HG03354 (cell line): ENCODE data around the gene ANKRD39.
"Not testable (repeated sequence)": the region's sequence is repeated elsewhere in the genome, so short reads cannot be mapped to it uniquely, and the experiment has no call there.

Experiments used
- ATAC-seq: cut with Tn5 transposase; IDR thresholded peaks from one replicate; pipeline ENCODE4 v1.9.1; 2021; ENCODE audit warnings: mild to moderate bottlenecking; ENCODE audit not compliant: unreplicated experiment, poor library complexity, severe bottlenecking

ANKRD39 gene

DNA sequence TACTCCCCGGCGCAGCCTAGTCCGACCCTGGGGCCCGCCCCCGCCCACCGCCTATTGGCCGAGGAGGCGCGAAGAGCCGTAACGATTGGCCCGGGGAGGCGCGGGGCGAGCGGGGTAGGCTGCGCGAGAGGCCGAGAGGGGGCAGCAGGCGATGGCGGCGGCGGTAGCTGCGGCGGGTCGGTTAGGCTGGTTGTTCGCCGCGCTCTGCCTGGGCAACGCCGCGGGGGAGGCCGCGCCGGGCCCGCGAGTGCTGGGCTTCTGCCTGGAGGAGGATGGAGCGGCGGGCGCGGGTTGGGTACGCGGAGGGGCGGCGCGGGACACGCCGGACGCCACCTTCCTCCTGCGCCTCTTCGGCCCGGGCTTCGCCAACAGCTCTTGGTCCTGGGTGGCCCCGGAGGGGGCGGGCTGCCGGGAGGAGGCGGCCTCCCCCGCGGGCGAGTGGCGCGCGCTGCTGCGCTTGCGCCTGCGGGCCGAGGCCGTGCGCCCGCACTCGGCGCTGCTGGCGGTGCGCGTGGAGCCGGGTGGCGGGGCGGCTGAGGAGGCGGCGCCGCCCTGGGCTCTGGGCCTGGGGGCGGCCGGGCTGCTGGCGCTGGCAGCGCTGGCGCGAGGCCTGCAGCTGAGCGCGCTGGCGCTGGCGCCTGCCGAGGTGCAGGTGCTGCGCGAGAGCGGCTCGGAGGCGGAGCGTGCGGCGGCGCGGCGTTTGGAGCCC lies 41.5 kb downstream of the ANKRD39 start, which contains the start of gene CNNM3:
Gene CNNM3, plus strand, starts transcription at position 142 of the 709 bp plus-strand sequence. Its CDS starts 10 bp downstream, at position 152.
- peak; percentile 90 for ATAC-seq

- ATAC-seq = peak; percentile 15
Measured at GRCh38 chr2:96815326-96816126, 42.3 kb downstream of the ANKRD39 start.

- no peak for ATAC-seq
Measured at GRCh38 chr2:96813656-96814055, 44.2 kb downstream of the ANKRD39 start.

DNA sequence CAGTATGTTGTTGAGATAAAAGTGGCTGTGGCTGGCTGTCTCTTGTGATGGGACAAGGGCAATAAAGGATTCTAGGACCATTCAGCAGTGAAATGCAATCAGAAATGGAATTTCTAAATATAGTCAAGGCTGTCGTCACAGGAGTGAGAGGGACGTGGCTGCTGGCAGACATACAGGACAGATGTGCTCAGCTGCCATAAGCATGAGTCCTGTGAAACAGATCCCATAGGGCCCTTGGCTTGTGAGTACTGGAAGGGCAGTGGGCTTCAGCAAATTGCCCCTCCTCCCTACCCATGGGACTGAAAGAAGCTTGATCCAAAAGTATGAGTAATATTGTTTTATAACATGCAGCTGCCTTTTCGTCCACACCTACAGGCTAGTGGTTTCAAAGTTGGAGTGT lies 45.9 kb downstream of the ANKRD39 start:
- no peak for ATAC-seq

DNA sequence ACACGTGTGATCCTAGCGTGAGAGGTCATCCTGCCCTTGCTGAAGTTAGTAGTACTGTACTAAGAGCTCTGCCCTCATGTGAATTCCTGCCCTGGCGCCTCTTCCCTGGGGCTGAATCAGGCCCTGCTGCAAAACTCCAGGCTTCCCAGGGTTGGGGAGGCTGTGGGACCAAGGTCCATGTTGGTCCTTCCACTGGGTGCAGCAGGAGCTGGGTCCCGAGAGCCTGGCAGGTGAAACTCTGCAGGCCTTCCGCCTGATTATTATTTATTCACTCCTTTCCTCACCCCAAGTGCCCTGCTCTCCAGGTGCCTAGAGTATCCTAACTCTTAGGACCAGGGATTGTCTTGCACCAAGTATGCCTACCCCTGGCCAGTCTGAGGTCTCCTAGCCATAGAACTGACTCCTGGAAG lies 47.0 kb downstream of the ANKRD39 start:
- no peak for ATAC-seq

DNA sequence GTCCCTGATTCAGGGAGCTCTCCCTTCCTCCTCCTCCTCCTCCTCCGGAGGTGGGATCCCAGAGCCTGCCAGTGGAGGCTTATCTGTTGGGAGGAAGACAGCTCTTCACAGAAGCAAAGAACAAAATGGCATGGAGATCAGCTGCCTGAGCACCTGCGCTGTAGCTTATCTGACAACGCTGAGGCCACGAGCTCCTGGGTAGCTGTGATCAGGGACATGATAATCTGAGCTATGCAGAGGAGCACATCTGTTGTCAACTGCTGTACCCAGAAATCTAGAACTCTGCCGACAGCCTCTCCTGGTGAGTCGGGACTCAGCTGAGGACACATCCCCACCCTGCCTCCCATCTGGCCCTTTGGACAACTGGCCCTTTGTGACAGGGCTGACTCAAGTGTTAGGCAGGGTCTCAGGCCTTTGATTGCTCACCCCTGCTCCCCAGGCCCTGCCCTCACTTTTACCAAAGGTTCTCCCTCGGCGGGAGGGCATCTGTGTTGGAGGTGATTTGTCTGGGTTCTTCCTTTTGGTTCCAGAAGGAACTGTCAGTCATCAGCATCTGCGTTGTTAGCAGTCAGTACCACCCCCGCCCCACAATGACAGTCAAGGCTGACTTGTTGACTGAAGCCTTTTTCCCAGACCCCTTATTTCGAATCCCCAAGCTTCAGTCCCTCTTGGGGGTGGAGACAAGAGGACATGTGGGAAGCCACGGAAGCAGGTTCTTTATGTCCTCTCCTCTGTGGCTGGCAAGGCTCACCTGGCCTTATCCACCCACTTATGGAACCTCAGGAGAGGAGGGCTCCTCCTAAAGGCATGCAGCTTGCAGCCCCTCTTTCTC lies 47.6 kb downstream of the ANKRD39 start:
- ATAC-seq = no peak

DNA sequence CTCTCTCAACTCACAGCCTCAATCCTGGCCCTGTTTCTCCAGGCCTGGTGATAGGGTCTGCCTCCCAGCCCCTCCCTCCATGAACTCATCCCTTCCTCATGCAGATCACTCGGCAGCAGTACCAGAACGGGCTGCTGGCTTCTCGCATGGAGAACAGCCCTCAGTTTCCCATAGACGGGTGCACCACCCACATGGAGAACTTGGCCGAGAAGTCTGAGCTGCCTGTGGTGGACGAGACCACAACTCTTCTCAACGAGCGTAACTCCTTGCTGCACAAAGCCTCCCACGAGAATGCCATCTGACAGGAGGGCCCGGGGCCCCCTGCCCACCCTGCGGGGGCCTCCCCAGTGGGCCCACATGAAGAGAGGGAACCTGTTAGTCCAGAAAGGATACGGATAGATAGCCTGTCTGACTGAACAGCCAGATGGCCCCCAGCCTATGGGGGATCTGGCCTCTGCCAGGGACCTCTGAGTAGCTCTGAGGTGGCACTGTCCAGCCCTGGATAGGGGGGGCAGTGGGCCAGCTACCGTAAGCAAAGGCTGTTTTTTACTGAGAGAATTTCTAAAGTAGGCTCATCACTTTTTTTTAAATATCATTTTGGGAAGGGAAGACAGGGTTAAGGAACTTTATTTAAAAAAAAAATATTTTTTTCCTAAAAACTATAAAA lies 48.5 kb downstream of the ANKRD39 start:
- ATAC-seq = no peak

GRCh38 chr2:96808176-96808837 lies 49.5 kb downstream of the ANKRD39 start:
- no peak for ATAC-seq

- peak; percentile 13 for ATAC-seq
Measured at GRCh38 chr2:96807127-96807471, 50.7 kb downstream of the ANKRD39 start.

- ATAC-seq = peak; percentile 76
Measured at GRCh38 chr2:96806468-96807126, 51.2 kb downstream of the ANKRD39 start.

- ATAC-seq = not testable (repeated sequence)
Measured at GRCh38 chr2:96805946-96806345, 51.9 kb downstream of the ANKRD39 start.

GRCh38 chr2:96804986-96805385 lies 52.8 kb downstream of the ANKRD39 start:
- ATAC-seq = no peak

GRCh38 chr2:96802721-96803120 lies 55.1 kb downstream of the ANKRD39 start:
- no peak for ATAC-seq

- peak; percentile 31 for ATAC-seq
Measured at GRCh38 chr2:96801786-96802595, 55.8 kb downstream of the ANKRD39 start.

GRCh38 chr2:96801005-96801785 lies 56.6 kb downstream of the ANKRD39 start:
- peak; percentile 90 for ATAC-seq

DNA sequence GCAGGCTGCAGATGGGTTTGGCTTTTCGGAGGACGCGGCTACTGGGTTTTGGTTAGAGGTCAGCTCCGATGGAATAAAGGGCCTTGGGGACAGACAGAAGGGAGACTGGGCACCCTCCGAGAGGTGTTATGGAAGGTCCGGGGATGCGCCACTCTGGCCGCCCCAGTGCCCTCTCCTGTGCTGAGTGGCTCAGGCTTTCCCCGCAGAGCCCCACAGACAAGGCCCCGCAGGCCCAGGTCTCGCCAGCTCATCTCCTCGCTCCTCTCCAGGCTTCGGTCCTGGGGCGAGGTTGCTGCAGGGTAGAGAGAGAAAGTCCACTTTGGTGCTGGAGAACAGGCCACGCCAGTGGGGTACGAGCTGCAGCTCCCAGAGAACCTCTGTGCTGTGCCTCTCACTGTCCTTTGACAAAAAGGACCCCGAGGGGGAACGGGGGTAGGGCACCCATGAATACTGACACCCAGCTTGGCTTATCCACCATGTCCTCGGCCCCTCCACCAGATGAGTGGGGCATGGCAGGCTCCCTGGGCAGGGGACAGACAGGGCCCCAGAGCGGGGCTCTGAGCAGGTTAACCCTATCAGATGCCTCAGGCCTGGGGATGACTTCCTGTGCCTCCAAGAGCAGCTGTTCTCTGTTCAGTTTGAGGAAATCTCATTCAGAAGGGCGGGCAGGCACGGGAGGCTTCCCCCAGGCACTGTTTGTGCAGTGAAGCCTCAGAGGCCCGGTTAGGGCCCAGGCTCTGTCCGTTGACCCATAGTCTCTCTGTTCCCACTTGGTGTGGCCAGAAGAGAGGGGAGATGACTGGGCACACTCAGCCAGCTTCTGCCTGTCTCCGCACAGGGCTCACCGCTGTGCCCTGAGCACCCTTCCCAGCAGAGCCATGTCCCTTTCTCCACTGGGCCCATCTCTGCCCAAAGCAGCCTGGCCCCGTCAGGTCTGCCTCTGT lies 57.5 kb downstream of the ANKRD39 start:
- ATAC-seq = peak; percentile 31
